ENCODE data around the gene CES5A. TPM values are rescaled to one million over a fixed set of nuclear protein-coding genes. Genes with fewer than 3 reads are reported as not detected.

CES5A gene
- total and polyA plus RNA-seq, 2 of the 8 experiments (the other 6 are each of a cell fraction or from before 2014, with no cell fraction given): not detected

GRCh38 chr16:55872130-55872529 lies 3.0 kb downstream of the CES5A start (continued):
- TF ChIP-seq CHD7 (IDR thresholded peaks at IDR 0.05; ENCODE audit: insufficient replicate concordance, low read length): no peak
- no peak for TF ChIP-seq CBX8 (IDR thresholded peaks at IDR 0.05; ENCODE audit: borderline replicate concordance, low read depth, low read length)

Data from H1 (cell line).